ENCODE measurements around the gene CARMIL1.
"Not testable (repeated sequence)": the region's sequence is repeated elsewhere in the genome, so short reads cannot be mapped to it uniquely, and the experiment has no call there.

Gene CARMIL1

DNA sequence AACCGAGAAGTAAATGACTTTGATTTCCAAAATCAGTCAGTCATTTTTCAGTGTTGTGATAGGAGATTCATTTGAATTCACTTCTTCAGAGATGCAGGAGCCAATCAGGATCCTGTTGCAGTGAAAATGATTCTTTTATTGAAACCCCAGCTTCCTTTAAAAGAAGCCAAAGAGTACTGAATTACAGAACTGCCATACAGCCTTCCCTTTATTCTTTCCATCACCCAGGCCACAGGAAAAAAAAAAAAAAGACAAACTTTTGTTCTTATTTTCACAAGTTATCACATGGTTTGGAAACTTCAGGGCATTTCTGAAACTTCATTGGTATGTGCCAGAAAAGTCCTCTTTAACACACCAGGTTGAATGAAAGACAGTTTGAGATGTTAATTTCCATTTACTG, 1.8 kb upstream of the CARMIL1 start:
- DNase-seq (ENCODE audit: low read depth in 2 of 2) = no peak

DNA sequence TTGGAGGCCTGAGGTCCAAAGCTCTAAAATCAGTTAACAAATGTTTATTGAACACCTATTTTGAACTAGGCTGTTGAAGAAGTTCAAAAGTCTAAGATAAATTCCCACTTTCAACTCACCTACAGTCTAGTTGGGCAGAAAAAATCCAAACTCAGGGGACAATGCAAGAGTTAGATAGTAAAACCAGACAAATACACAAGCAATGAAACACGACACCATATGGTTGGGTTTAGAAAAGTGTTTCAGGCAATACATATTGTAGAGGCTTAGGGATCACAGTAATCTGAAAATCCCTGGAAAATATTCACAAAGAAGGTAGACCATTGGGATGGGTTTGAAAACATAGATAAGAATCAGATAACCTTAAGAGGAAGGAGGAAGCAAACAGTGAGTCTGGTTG, 1.3 kb upstream of the CARMIL1 start:
- DNase-seq (ENCODE audit: low read depth in 2 of 2) = no peak

DNA sequence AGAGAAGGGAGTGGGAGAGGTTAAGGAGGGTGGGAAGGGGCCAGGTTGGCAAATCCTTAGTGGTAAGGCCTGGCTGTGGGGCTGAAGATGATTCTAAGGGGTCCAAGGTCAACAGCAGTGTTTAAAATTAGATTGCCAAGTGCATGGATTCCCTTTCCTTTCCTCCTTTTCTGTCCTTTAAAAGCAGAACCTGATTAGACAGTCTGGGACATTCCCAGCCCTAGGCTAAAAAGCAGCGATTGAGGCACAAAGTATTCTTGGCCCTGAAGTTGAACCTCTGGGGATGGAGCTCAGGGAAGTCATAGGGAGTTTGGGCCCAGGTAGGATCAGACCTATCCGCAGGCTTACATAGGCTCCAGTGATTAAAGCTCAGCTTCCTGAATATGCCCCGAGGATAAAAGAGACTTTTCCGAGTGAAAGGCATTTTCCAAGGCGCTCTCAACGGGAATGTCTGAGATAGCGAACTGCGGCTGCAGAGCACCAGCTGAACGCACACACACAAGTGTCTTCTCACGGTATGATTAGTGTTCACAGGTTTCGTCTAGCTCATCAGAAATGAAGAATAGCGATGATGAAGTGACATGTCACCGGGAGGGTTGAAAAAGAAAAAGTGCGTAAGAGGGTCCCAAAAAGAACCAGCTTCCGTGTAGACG, 787 bp upstream of the CARMIL1 start:
- no peak for DNase-seq (ENCODE audit: low read depth in 2 of 2)

- DNase-seq (ENCODE audit: low read depth in 2 of 2) = no peak
Measured at GRCh38 chr6:25279748-25280343, 672 bp downstream of the CARMIL1 start.

GRCh38 chr6:25280344-25281074, 1.3 kb downstream of the CARMIL1 start:
- DNase-seq (ENCODE audit: low read depth in 2 of 2) = no peak

GRCh38 chr6:25286891-25287290, 7.7 kb downstream of the CARMIL1 start:
- no peak for DNase-seq (ENCODE audit: low read depth in 2 of 2)

DNA sequence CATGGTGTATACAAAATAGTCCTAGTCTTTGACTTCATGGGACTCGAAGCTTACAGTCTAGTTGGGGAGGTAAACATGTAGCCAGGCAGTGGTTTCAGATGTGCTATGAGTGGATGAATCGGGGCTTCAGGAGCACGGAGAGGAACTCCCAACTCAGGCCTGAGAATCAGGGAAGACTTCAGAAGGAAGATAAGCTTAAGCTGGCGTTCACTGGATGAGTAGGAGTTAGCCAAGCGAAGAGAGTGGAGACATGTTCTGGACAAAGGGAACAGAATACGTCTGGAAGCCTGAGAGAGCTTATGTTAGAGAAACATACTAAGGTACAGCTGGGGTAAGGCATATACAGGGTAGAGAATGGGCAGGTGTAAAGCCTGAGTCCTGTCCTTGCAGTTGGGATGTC, 8.8 kb downstream of the CARMIL1 start:
- no peak for DNase-seq (ENCODE audit: low read depth in 2 of 2)

DNA sequence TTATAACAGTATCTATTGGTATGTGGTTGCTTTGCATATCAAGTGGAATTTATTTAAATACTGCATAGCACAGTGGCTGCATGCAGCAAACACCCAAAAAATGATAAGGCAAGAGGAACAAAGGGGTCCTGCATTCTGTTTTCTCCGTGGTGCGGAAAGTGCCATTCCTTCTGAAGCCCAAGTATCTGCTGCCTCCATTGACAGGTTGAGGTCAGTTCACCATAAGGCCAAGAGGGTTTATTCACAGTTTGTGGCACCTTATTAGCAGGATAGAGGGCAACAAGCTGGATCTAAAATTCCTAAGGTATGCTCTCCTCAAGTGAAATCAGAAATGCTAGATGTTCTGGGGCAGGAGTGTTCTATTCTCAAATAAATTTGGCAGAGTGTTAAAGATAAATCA, 9.3 kb downstream of the CARMIL1 start:
- DNase-seq (ENCODE audit: low read depth in 2 of 2) = no peak

- DNase-seq (ENCODE audit: low read depth in 2 of 2) = no peak
Measured at GRCh38 chr6:25290306-25291060, 11.3 kb downstream of the CARMIL1 start.

DNA sequence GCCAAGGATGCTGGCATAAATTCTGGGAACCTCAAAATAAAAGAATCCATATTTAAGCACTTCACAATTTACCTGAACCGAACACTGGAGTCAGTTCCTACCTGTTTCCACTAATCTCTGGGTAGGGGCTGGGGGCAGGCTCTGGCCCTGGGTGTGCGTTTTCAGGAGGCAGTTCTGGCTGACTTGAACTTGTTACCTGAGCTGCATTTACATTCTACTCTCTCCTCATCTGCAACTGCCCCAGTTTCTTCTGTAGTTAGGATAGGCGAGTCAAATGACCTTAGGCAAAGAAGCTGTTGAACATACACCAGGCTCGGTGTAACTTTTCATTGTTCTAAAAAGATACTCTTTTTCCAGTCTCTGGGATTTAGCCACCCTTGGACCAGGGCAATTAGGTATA, 13.2 kb downstream of the CARMIL1 start:
- DNase-seq (ENCODE audit: low read depth in 2 of 2) = no peak

DNA sequence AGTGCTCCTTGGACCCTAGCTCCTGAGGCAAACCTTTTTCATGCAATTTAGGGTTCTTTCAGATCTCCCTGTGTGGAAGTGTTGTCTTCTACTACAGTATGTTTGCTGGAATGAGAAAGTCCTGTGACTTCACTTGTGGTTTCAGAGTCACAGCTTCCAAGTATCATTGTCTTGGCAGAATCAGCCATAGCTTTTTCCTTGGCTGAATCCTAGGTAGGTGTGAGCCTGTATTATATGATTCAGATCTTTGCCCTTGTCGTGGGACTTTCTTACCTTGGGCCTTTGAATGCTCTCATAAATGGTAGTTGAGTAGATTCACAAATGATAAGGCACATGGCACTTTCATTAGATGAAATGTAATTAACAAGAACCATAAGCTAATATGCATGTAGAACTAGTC, 16.5 kb downstream of the CARMIL1 start:
- no peak for DNase-seq (ENCODE audit: low read depth in 2 of 2)

DNA sequence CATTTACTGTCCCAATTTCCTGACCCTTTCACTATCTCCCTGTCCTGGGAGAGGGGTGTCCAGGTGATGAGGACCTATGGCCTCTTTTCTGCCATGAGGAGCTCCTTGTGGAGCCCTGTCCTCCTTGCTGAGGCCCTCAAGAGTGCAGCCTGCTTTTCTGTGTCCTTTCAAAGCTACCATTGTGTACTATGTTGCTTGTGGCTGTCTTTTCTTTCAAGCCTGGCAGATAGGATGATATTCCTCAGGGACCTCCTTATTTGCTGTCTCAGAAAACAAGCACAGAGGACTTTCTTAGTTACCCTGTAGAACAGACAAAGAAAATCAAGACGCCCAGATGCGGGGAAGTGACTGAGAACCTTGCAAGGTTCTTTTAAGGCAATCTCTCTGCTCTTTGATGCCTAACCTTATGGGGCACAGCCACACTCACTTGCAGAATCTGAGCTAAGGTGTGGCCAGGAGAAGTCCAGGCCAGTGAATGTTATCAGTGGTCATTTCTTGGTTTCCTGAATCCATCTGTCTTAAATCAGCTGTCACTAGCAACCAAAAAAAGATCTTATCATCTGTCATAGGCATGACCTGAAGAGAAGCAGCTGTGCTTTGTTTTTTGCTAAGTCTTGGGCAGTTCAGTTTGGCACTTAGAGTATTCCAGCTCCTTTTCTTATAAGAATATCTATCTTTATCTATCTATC, 17.2 kb downstream of the CARMIL1 start:
- no peak for DNase-seq (ENCODE audit: low read depth in 2 of 2)

DNA sequence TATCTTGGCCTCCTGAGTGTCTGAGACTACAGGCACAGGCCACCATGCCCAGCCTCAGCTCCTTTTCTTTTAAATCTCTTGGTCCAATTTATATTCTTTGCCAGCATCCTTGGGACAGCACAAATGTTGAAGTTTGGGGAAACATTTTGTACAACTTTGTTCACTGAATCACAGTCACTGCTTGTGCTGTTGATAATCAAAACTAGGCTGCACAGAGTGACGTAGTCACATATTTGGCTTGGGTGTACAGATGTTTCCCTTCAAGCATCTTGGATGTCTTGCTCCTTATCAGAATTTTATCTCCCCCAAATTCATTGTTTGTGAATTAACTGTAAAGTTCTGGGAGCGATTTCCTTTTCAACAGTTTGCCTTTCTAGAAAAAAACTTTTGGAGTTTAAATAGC, 17.9 kb downstream of the CARMIL1 start:
- no peak for DNase-seq (ENCODE audit: low read depth in 2 of 2)

DNA sequence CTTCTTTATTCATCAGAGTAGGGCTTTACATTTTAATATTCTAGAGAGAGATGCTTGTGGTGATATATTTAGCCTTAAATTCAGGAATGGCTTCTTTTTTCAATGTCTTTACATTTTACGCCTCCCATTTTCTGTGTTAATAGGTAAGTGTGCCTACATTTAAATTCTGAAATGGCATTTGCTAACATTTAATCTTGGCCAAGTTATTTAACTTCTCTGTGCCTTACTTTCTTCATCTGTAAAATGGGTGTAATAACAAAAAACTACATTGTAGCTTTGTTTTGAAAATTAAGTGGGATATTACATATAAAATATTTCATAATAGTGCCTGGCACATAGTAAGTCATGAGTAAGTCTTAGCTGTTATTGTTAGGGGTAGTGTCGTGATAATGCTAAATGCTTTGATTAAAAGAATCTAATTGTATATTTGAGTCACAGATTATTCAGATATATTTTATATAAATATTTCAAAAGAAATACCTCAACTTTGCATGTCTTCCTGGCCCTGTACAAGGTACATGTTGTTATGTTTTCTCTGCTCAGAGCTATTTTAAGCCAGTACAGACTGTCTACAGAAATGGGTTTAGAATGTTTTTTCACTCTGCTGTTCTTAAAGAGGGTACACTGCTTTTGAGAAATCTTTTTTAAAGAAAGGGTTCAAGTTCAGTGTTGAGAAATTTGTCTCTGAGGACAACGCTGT, 18.8 kb downstream of the CARMIL1 start:
- no peak for DNase-seq (ENCODE audit: low read depth in 2 of 2)

GRCh38 chr6:25298523-25298865, 19.3 kb downstream of the CARMIL1 start:
- DNase-seq (ENCODE audit: low read depth in 2 of 2) = not testable (repeated sequence)

DNA sequence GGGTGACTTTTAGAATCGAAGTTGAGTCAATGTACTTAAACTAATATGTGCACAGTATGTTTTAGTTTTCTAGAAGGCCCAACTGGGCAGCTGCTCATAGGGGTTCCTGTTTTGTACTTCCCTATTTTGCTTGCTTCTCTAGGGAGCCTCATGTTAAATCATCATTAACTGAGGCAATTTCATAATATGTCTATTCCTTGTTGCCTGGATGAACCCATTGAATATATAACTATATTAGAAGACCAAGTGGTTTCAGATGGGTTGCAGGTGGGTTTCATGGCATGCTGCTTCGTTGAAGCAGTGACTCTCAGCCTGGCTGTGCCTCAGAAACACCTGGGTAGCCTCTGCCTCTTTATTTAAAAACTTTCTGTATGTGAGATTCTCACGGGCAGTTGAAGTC, 22.2 kb downstream of the CARMIL1 start:
- DNase-seq (ENCODE audit: low read depth in 2 of 2) = no peak

DNA sequence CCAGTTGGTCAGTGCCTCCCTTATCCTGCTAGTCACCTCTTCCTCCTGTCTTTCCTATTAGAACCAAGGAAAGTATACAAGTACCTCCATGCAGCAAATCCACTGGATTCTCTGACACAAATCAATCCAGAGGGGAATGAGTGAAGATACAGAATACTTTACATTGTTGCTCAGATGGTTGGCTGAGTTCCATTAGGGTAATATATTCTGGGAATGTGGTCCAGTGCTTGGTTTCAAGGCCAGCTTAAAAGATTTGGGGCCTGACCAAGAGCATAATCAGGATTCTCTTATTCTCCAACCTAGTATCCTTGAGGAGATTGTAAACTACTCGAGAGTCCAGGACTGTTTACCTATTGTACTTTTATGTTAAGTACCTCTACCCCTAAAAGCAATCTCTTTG, 23.0 kb downstream of the CARMIL1 start:
- DNase-seq (ENCODE audit: low read depth in 2 of 2) = peak in 1 of 2 experiments; percentile 31

- DNase-seq (ENCODE audit: low read depth in 2 of 2) = peak; percentile 63 to 67
Measured at GRCh38 chr6:25302677-25303128, 23.5 kb downstream of the CARMIL1 start.

- DNase-seq (ENCODE audit: low read depth in 2 of 2) = no peak
Measured at GRCh38 chr6:25303254-25303653, 24.1 kb downstream of the CARMIL1 start.

DNA sequence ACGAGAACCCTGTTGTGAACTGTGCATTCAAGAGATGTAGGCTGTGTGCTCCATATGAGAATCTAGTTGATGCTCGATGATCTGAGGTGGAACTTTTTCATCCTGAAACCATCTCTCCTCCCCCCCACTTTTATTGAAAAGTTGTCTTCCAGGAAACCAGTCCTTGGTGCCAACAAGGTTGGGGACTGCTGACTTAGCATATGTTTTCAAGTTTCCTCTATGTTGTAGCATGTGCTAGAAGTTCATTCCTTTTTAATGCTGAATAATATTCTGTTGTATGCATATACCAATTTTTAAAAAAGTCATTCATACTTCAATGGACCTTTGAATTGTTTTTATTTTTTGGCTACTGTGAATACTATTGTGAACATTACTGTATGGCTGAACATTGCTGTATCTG, 27.2 kb downstream of the CARMIL1 start:
- DNase-seq (ENCODE audit: low read depth in 2 of 2) = no peak

GRCh38 chr6:25307805-25308494, 28.8 kb downstream of the CARMIL1 start:
- no peak for DNase-seq (ENCODE audit: low read depth in 2 of 2)
